ENCODE results near the gene NUMB.
A peak's percentile ranks its signal among the peaks of the same experiment; 100 is the strongest.
"Not testable (repeated sequence)": the region's sequence is repeated elsewhere in the genome, so short reads cannot be mapped to it uniquely, and the experiment has no call there.

The NUMB gene

GRCh38 chr14:73463411-73463810, 5.1 kb upstream of the NUMB start:
- peak; percentile 30 for DNase-seq

GRCh38 chr14:73462815-73463214, 4.5 kb upstream of the NUMB start:
- no peak for DNase-seq

GRCh38 chr14:73462048-73462715, 3.8 kb upstream of the NUMB start:
- no peak for DNase-seq

DNA sequence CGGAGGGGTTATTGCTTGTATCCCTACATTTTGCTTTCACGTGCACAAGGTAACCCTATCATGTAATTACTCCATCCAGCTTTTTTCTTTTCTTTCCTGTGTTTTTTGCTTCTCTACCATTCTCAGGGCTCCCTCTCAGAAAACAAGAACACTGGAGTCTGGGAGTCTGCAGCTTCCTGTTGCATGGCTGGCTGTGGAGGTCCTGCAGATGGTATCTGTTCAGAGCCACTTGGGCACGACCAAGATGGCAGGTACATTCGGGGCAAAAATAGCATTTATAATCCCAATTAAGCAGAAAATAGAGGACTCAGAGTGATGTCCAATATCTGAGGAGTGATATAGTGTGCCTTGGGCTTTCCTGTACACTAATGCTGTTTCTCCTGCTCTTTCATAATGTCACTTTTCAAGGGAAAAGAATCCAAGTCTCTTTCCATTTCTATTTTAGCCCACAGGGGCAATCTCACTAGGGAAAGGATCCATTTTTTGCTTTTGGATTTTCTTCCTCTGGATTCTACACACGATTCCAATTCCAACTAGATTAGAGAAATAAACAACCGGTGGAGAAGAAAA, 3.2 kb upstream of the NUMB start:
- no peak for DNase-seq

DNA sequence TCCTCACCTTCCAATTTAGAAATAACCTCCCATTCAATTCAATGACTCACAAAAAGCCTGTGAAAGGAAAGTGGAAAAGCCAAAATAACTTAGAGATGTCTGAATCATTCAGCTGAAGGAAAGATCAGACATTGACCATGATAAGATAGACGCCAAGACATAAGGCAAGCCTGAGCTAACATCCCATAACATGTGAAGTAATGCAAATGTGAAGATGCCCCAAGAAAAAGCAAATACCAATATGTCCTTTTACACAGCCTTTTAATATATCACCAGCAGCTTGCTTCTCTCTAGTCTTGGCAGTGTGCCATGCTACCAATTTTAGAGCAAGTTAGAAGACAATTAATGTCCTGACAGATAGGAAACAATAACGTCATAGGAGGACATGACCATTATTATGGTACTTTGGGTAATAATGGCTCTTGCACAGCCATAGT, 2.4 kb upstream of the NUMB start:
- DNase-seq = no peak

GRCh38 chr14:73459959-73460358, 1.6 kb upstream of the NUMB start:
- no peak for DNase-seq

DNA sequence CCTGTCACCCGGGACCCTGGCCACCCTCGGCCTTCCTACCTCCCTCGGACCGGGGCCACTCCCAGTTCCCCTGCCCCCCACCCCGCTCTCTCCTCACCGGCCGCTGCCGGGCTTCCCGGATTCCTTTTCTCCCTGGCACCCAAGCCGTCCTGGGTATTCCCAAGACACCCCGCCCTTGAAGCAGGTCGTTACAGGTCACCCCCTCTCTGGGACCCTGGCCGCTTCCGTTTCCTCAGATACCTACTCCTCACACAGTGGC, 493 bp downstream of the NUMB start:
- DNase-seq = no peak

DNA sequence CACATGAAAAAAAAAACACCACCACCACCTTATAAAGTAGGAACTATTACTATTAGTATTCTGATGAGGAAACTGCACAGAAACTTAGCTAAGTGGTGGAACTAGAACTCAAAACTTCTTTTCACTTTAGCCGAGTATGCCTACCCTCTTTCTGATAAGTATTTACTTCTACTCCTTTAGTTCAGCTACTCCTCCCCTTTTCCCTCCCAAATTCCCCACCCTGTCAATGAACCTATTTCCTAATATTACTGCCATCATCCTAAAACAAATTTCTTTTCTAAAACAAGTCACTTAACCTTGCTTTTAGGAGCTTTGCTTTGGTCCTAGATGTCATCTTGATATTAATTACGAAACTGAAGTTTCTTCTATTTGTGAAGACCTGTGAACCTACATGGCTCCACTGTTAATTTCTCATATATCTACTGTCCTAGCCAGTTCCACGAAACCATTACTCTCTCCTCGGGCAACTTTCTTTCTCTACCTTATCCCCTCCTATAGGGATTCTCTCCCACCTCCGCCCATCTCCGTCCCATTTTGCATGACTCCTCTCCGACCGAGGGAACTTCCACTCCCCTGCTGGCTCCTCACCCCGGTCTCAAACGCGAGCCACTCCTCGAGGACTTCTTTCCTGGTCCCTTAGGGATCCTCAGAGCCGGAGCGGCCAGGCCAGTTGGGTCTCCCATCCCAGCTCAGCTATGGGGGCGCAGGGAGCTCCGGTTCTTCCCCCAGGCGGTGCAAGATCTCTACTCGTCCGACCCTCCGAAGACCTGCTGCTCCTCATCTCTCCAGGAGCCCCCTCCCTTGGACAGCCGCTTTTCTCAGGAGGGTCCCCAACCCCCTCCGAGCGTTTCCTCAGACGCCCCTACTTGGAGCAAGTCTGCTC, 1.1 kb downstream of the NUMB start:
- DNase-seq = peak; percentile 42

GRCh38 chr14:73455294-73455693, 3.1 kb downstream of the NUMB start:
- DNase-seq = no peak

- DNase-seq = no peak
Measured at GRCh38 chr14:73452341-73453186, 5.8 kb downstream of the NUMB start.

GRCh38 chr14:73443758-73444157, 14.6 kb downstream of the NUMB start:
- no peak for DNase-seq

- DNase-seq = no peak
Measured at GRCh38 chr14:73441286-73441685, 17.1 kb downstream of the NUMB start.

DNA sequence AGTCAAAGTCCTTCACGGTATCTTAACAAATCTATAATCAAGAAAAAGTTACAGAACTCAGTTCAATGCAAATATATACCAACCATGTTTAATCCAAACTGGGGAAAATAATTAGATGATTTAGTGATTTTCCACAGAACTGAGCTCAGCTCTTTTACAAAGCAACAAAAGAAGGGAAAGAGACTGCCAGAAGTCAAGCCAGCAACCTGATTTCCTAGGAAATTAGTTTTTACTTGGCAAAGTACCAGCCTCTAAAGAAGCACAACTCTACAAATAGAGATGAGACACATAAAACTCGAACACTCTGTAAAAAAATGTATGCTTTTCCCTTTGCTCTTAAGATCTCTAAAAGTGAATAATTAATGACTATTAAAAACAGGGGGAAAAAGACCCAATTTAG, 19.4 kb downstream of the NUMB start:
- DNase-seq = no peak

DNA sequence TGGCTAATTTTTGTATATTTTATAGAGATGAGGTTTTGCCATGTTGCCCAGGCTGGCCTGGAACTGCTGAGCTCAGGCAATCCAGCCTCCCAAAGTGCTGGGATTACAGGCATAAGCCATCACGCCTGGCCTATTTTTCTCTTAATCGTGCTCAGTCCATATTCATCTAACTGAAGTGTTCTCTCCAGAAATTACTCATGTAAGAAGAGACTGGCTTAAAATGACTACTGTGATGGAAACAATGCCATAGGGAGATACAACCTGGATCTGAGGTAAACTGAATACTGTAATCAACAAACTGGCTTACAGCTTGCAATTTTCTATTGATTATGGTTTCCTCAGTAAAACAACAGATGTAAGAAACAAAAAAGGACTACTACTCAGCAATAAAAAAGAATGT, 21.1 kb downstream of the NUMB start:
- no peak for DNase-seq

DNA sequence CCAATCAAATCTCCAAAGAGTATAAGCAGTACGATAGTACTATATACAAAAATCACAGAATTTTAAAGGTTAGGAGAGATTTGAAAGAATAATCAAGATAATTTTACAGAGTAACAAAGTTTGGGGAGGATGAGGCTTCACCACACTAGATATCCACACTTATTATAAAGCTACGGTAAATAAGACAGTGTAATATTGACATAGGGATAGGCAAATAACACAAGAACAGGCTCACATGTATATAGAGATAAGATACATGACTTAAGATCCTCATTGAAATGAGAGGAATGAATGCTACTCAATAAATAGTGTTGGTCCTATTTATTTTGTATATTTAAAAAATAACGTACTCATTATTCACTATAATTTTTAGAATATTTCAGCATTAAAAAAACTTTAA, 26.2 kb downstream of the NUMB start:
- no peak for DNase-seq

GRCh38 chr14:73428353-73428824, 30.0 kb downstream of the NUMB start:
- DNase-seq = no peak

DNA sequence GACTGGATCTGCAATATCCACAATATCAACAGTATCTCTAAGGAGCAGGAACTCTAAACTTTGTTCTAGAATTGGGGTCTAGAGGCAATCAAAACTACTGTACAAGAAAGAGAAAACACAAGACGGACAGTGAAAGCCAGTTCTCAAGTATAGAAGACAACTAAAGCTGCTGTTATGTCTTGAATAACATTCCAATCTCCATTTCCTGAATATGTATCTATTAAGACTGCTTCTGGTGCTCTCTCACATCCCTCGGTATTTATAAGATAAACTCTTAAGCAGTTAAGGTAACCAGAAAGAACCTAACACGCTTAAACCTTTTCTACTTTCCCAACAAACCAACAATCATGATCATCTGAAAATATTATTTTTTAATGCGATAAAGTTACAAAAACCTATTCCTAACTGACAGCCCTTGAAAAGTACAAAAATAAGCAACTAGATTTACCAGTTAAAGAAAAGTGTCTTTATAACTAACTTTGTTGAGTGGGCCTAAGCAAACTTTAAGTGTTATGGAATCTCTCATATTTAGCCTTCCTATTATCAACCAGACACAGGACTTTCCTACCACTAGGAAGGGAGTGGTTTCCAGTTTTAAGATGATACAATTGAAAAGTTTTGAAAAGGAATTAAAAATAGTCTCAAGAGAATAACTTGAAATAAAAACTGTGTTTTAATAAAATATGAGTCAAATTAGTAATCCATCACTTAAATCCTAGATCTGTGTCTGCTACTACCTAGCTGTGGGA, 30.7 kb downstream of the NUMB start:
- no peak for DNase-seq

- DNase-seq = no peak
Measured at GRCh38 chr14:73426877-73427276, 31.5 kb downstream of the NUMB start.

GRCh38 chr14:73424453-73424852, 33.9 kb downstream of the NUMB start:
- DNase-seq = no peak

DNA sequence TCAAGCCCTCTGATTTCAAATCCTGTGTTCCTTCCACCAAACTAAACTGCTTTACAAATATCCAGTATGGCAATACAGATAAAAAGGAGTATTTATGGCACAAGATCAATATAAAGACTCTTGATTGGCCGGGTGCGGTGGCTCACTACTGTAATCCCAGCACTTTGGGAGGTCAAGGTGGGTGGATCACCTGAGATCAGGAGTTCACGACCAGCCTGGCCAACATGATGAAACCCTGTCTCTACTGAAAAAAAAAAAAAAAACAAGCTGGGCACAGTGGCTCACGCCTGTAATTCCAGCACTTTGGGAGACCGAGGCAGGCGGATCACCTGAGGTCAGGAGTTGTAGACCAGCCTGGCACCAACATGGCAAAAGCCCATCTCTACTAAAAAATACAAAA, 35.3 kb downstream of the NUMB start:
- not testable (repeated sequence) for DNase-seq

GRCh38 chr14:73422515-73422914, 35.8 kb downstream of the NUMB start:
- DNase-seq = no peak

DNA sequence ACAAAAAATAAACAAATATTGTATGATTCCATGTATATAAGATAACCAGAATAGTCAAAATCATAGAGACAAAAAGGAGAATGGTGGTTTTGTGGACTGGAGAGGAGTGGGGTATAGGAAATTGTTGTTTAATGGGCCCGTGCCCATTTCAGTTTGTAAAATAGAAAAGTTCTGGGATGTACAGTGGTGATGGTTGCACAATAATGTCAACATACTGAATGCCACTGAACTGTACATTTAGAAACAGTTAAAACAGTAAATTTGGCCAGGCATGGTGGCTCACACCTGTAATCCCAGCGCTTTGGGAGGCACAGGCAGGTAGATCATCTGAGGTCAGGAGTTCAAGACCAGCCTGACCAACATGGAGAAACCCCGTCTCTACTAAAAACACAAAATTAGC, 40.1 kb downstream of the NUMB start:
- no peak for DNase-seq
